ENCODE measurements around the gene MFGE8. TPM values are rescaled to one million over a fixed set of nuclear protein-coding genes. Genes with fewer than 3 reads are reported as not detected.
A peak's percentile ranks its signal among the peaks of the same experiment; 100 is the strongest.

The MFGE8 gene
- total and polyA plus RNA-seq, 4 experiments from 2014 or later, result 5.1 to 102 (median 52.9) TPM

DNA sequence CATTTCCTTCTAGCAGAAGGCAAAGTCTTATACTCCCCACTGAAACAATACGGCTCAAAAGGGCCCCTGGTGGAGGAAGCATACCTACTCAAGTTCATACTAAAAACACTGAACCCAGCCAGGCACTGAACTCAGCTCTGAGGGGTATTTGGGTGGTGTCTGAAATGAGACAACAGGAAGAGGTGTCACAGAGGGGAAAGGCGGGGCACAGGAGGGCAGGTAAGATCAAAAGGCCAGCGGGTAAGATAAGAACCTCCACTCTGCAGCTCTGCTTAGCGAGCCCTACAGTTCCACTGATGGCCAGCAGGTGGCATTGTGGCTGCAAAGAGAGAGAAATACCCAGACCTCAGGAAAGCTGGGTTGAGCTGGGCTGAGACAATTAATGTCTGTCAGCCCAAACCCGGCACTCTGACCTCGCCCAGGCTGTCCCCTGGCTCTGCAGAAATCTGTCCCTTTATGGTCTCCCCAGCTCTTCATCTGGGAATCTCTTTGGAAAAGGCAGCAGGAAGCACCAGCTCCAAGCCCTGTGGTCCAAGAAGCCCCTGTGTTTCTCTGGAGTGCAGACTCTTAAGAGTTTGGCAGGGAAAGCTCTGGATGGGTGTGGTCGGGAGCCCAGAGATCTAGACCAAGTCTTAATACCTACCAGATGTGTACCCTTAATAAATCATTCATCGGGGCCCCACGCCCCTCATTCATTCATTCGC, 8.4 kb downstream of the MFGE8 start:
- Mint-ChIP-seq H3K9me3 (no peaks in the 10 kb centered on the region), H3K4me3 (peak overlapping the region; percentile 25 to 81 (median 58)), H3K27ac (peak overlapping the region; percentile 94 to 98 (median 96)), H3K36me3 (peaks cover 7 to 11% of the 10 kb centered on the region in 2 donors), H3K4me1 (peaks cover 27 to 65% (median 47%) of the 10 kb centered on the region in 4 donors), H3K27me3 (no peaks in the 10 kb centered on the region)
- H3K36me3 ChIP-seq (ENCODE audit: insufficient read depth, low read length), result peaks cover 8% of the 10 kb centered on the region
- intact Hi-C loops (cut with micrococcal nuclease), result loop anchor here (1.0 to 5.0 kb wide), 9 partner anchors 9 to 437 kb away; partner anchors contain the start of genes DET1, MFGE8, MRPL46 and MRPS11
- peaks cover 38% of the 10 kb centered on the region for H3K4me1 ChIP-seq (ENCODE audit: insufficient read depth, low read length)
- CTCF ChIA-PET (ENCODE audit: partially characterized antibody), result interaction anchor here (0.5 to 7.1 kb wide), 53 partner anchors 11 to 438 kb away, joined by 3 to 171 read pairs (median 6); partner anchors contain the start of genes ABHD2, HAPLN3, ISG20 and MFGE8
- no peaks in the 10 kb centered on the region for H3K27me3 ChIP-seq (ENCODE audit: insufficient read depth, low read length)
- peak overlapping the region in 1 of 2 donors; percentile 13 for H3K4me3 ChIP-seq (ENCODE audit: low read length in 2 of 2)
- POLR2A ChIA-PET (ENCODE audit: partially characterized antibody), result interaction anchor here (0.6 to 3.8 kb wide), 19 partner anchors 9 to 284 kb away, joined by 3 to 78 read pairs (median 4); partner anchors contain the start of genes ABHD2, AEN, HAPLN3 and ISG20
- H3K9me3 ChIP-seq (ENCODE audit: control insufficient read depth in 1 of 2, low read length in 2 of 2), result no peaks in the 10 kb centered on the region
- peak overlapping the region; percentile 77 for H3K27ac ChIP-seq (ENCODE audit: low read depth, low read length)
- peak; percentile 94 to 99 (median 97) for DNase-seq

DNA sequence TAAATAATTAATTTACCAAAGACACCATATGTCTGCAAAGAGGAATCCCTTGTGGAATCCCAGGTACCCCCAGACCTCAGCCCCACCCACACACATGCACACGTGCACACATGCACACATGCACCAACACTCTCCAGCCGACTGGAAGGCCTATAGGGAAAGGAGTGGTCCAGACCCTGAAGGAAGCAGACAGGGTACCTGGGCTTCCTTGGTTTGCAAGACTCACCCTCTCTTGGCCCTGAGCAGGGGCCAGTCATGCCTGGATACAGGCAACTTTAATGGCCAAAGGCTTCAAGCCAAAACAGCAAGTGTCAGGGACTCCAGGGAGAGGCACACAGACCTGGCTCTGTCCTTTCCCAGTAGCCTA, 8.9 kb downstream of the MFGE8 start:
- Histone ChIP-seq H3K27me3 (ENCODE audit: insufficient read depth, low read length) (no peaks in the 10 kb centered on the region), H3K4me3 (ENCODE audit: low read length in 2 of 2) (peak overlapping the region in 1 of 2 donors; percentile 13), H3K9me3 (ENCODE audit: control insufficient read depth in 1 of 2, low read length in 2 of 2) (no peaks in the 10 kb centered on the region), H3K4me1 (ENCODE audit: insufficient read depth, low read length) (peaks cover 38% of the 10 kb centered on the region), H3K27ac (ENCODE audit: low read depth, low read length) (peak overlapping the region; percentile 77), H3K36me3 (ENCODE audit: insufficient read depth, low read length) (peaks cover 3% of the 10 kb centered on the region)
- no peaks in the 10 kb centered on the region for H3K27me3 Mint-ChIP-seq
- H3K36me3 Mint-ChIP-seq, result peaks cover 3 to 10% of the 10 kb centered on the region in 2 donors
- ChIA-PET POLR2A (ENCODE audit: partially characterized antibody) (interaction anchor here (0.7 to 3.8 kb wide), 16 partner anchors 9 to 283 kb away, joined by 3 to 78 read pairs (median 5); partner anchors contain the start of genes ABHD2, AEN, HAPLN3 and ISG20), CTCF (ENCODE audit: partially characterized antibody) (interaction anchor here (0.7 to 7.1 kb wide), 45 partner anchors 10 to 437 kb away, joined by 3 to 171 read pairs (median 6); partner anchors contain the start of genes ABHD2, HAPLN3, ISG20 and MFGE8)
- peak overlapping the region; percentile 94 to 98 (median 96) for H3K27ac Mint-ChIP-seq
- H3K4me1 Mint-ChIP-seq, result peaks cover 27 to 59% (median 44%) of the 10 kb centered on the region in 4 donors
- no peak for DNase-seq
- intact Hi-C loops (cut with micrococcal nuclease), result loop anchor here (1.0 to 5.0 kb wide), 9 partner anchors 9 to 437 kb away; partner anchors contain the start of genes DET1, MFGE8, MRPL46 and MRPS11
- no peaks in the 10 kb centered on the region for H3K9me3 Mint-ChIP-seq
- peak overlapping the region; percentile 25 to 81 (median 58) for H3K4me3 Mint-ChIP-seq

DNA sequence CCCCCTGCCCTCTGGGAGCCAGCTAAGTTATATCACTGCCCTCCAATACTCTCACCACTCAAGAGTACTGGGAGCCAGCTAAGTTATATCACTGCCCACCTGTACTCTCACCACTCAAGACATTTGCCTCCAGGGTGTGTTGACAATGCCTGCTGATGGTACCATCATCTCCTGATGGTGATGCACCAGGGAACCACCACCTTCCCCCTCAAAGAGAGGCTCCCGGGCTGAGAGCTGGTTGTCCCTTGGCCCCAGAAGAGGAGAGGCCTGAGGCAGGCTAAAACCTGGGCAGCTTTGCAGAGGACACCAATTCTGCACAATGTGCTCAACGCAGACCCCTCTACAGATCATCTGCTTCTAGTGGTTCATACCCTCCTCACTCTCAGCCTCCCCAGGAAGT, 10.3 kb downstream of the MFGE8 start:
- H3K27me3 ChIP-seq (ENCODE audit: insufficient read depth, low read length), result no peaks in the 10 kb centered on the region
- peaks cover 3 to 10% of the 10 kb centered on the region in 2 donors for H3K36me3 Mint-ChIP-seq
- peak overlapping the region; percentile 83 to 98 (median 96) for H3K27ac Mint-ChIP-seq
- peak overlapping the region; percentile 77 for H3K27ac ChIP-seq (ENCODE audit: low read depth, low read length)
- no peaks in the 10 kb centered on the region for H3K9me3 Mint-ChIP-seq
- no peaks in the 10 kb centered on the region for H3K27me3 Mint-ChIP-seq
- peaks cover 27 to 57% (median 43%) of the 10 kb centered on the region in 4 donors for H3K4me1 Mint-ChIP-seq
- no peak for DNase-seq
- H3K4me3 ChIP-seq (ENCODE audit: low read length in 2 of 2), result no peak overlapping the region
- POLR2A ChIA-PET (ENCODE audit: partially characterized antibody), result interaction anchor here (0.8 to 3.8 kb wide), 4 partner anchors 9 to 278 kb away, joined by 3 to 78 read pairs (median 4); partner anchors contain the start of gene HAPLN3
- H3K4me3 Mint-ChIP-seq, result peak overlapping the region in 1 of 8 donors; percentile 13
- CTCF ChIA-PET (ENCODE audit: partially characterized antibody), result interaction anchor here (1.3 to 7.1 kb wide), 9 partner anchors 9 to 279 kb away, joined by 4 to 171 read pairs (median 36); partner anchors contain the start of genes ABHD2, HAPLN3 and MFGE8
- H3K4me1 ChIP-seq (ENCODE audit: insufficient read depth, low read length), result peaks cover 41% of the 10 kb centered on the region
- intact Hi-C loops (cut with micrococcal nuclease), result loop anchor here (5.0 kb wide), 2 partner anchors 434 to 436 kb away; partner anchors contain the start of genes MRPL46 and MRPS11
- H3K9me3 ChIP-seq (ENCODE audit: control insufficient read depth in 1 of 2, low read length in 2 of 2), result no peaks in the 10 kb centered on the region
- H3K36me3 ChIP-seq (ENCODE audit: insufficient read depth, low read length), result no peaks in the 10 kb centered on the region

DNA sequence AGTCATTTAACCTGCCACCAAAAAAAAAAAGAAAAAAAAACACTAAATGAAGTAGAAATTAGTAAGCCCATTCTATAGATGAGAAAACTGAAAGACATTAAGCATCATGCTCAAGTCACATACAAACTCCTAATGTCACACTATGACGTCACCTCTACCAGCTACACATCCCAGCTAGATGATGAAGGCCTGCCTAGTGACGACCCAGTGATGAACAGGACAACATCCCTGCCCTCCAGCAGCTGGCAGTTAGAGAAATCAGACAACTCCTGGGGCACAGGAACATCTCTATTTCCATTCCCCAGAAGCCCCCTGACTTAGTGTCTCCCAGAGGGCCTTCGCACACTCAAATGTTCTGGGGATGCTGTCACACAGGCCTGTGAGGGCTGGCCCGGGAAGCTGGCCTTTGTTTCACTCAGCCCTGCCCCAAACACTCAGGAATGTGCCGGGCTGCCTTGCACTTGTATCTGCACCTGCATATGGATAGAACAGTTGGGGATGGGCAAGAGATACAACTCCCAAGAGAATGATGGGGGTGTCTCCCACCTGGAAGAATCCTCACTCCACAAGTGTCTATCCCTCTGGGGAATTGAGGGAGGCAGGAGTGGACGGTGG, 10.9 kb downstream of the MFGE8 start:
- Histone ChIP-seq H3K9me3 (ENCODE audit: control insufficient read depth in 1 of 2, low read length in 2 of 2) (no peaks in the 10 kb centered on the region), H3K27ac (ENCODE audit: low read depth, low read length) (peak overlapping the region; percentile 77), H3K27me3 (ENCODE audit: insufficient read depth, low read length) (no peaks in the 10 kb centered on the region), H3K4me3 (ENCODE audit: low read length in 2 of 2) (no peak overlapping the region), H3K4me1 (ENCODE audit: insufficient read depth, low read length) (peaks cover 46% of the 10 kb centered on the region), H3K36me3 (ENCODE audit: insufficient read depth, low read length) (no peaks in the 10 kb centered on the region)
- Mint-ChIP-seq H3K27ac (peak overlapping the region; percentile 79 to 98 (median 94)), H3K36me3 (peaks cover 3 to 10% of the 10 kb centered on the region in 2 donors), H3K4me3 (no peak overlapping the region), H3K9me3 (no peaks in the 10 kb centered on the region), H3K27me3 (no peaks in the 10 kb centered on the region), H3K4me1 (peaks cover 32 to 63% (median 46%) of the 10 kb centered on the region in 4 donors)
- intact Hi-C loops (cut with micrococcal nuclease), result loop anchor here (5.0 kb wide), 2 partner anchors 435 kb away; partner anchors contain the start of genes MRPL46 and MRPS11
- ChIA-PET POLR2A (ENCODE audit: partially characterized antibody) (interaction anchor here (0.6 to 3.8 kb wide), 5 partner anchors 8 to 278 kb away, joined by 3 to 78 read pairs (median 3); partner anchors contain the start of gene HAPLN3), CTCF (ENCODE audit: partially characterized antibody) (interaction anchor here (1.6 to 7.1 kb wide), 8 partner anchors 8 to 278 kb away, joined by 3 to 171 read pairs (median 40); partner anchors contain the start of genes HAPLN3, ISG20 and MFGE8)
- no peak for DNase-seq

DNA sequence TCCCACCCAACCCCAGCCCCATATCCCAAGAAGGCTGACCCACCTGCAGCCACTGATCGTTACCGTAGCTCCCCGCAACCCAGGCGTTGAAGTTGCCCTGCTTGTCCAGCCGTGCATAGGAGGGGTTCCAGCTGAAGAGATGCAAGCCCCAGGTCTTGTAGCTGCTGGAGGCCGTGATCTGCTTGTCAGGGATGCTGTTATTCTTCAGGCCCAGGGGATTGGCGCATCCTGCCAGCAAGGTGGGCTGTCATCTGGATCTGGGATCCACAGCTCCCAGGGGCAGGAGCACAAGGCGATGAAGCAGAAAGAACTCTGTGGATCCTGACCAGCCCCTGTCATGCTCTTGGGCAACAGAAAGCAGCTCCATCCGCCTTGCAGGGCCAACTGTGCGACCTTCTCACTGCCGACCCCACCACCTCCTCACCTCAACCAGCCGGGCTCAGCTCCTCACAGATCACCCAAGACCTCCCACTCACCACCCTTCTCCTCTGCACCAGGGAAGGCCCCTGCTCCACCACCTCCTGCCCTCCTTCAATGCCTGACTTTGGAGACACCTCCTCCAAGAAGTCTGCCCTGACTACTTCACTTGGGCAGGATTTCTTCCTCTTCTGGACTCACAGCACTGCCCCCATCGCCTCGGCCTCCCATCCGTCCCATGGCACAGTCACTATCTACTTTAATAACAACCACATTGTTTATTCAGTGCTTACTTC, 11.5 kb downstream of the MFGE8 start:
- Mint-ChIP-seq H3K27me3 (no peaks in the 10 kb centered on the region), H3K4me3 (no peak overlapping the region), H3K4me1 (peaks cover 37 to 65% (median 51%) of the 10 kb centered on the region in 4 donors), H3K9me3 (no peaks in the 10 kb centered on the region), H3K36me3 (peaks cover 3 to 10% of the 10 kb centered on the region in 2 donors), H3K27ac (peak overlapping the region; percentile 79 to 98 (median 94))
- ChIA-PET CTCF (ENCODE audit: partially characterized antibody) (interaction anchor here (0.8 to 5.9 kb wide), 5 partner anchors 118 to 277 kb away, joined by 3 to 106 read pairs (median 12); partner anchors contain the start of gene ISG20), POLR2A (ENCODE audit: partially characterized antibody) (interaction anchor here (0.6 to 0.9 kb wide), 2 partner anchors 12 to 266 kb away, joined by 3 read pairs; no protein-coding TSS in a partner anchor)
- Histone ChIP-seq H3K27ac (ENCODE audit: low read depth, low read length) (no peak overlapping the region), H3K4me1 (ENCODE audit: insufficient read depth, low read length) (peaks cover 53% of the 10 kb centered on the region), H3K9me3 (ENCODE audit: control insufficient read depth in 1 of 2, low read length in 2 of 2) (no peaks in the 10 kb centered on the region), H3K4me3 (ENCODE audit: low read length in 2 of 2) (no peak overlapping the region), H3K36me3 (ENCODE audit: insufficient read depth, low read length) (no peaks in the 10 kb centered on the region), H3K27me3 (ENCODE audit: insufficient read depth, low read length) (no peaks in the 10 kb centered on the region)
- intact Hi-C loops (cut with micrococcal nuclease), result loop anchor here (5.0 kb wide), 2 partner anchors 434 to 436 kb away; partner anchors contain the start of genes MRPL46 and MRPS11
- no peak for DNase-seq

DNA sequence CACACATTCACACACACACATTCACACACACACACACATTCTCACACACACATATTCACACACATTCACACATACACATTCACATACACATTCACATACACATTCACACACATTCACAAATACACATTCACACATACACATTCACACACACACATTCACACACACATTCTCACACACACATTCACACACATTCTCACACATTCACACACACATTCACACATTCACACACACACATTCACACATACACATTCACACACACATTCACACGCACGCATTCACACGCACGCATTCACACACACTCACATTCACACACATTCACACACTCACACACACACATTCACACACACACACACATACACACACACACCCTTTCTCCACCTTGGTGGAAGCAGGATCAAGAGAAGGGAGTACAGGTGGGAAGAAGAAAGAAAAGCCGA, 12.2 kb downstream of the MFGE8 start:
- Mint-ChIP-seq H3K4me1 (peaks cover 41 to 68% (median 54%) of the 10 kb centered on the region in 4 donors), H3K36me3 (peaks cover 3 to 10% of the 10 kb centered on the region in 2 donors), H3K27ac (peak overlapping the region in 6 of 7 donors; percentile 11 to 92 (median 66)), H3K27me3 (no peaks in the 10 kb centered on the region), H3K4me3 (peak overlapping the region in 3 of 8 donors; percentile 1 to 51 (median 8)), H3K9me3 (no peaks in the 10 kb centered on the region)
- Histone ChIP-seq H3K27me3 (ENCODE audit: insufficient read depth, low read length) (no peaks in the 10 kb centered on the region), H3K36me3 (ENCODE audit: insufficient read depth, low read length) (no peaks in the 10 kb centered on the region), H3K4me3 (ENCODE audit: low read length in 2 of 2) (no peak overlapping the region), H3K4me1 (ENCODE audit: insufficient read depth, low read length) (peaks cover 60% of the 10 kb centered on the region), H3K9me3 (ENCODE audit: control insufficient read depth in 1 of 2, low read length in 2 of 2) (no peaks in the 10 kb centered on the region), H3K27ac (ENCODE audit: low read depth, low read length) (no peak overlapping the region)
- intact Hi-C loops (cut with micrococcal nuclease), result loop anchor here (5.0 kb wide), 2 partner anchors 434 to 436 kb away; partner anchors contain the start of genes MRPL46 and MRPS11
- ChIA-PET CTCF (ENCODE audit: partially characterized antibody) (interaction anchor here (0.8 to 1.6 kb wide), 2 partner anchors 262 to 277 kb away, joined by 3 read pairs; partner anchors contain the start of gene ISG20), POLR2A (ENCODE audit: partially characterized antibody) (no interaction called here)
- no peak for DNase-seq
